Lung (tissue), 12 donors: ENCODE measurements around the gene APBB1. TPM values are rescaled to one million over a fixed set of nuclear protein-coding genes. Genes with fewer than 3 reads are reported as not detected.
A peak's percentile ranks its signal among the peaks of the same experiment; 100 is the strongest.

ENCODE experiments used
- ATAC-seq: fragments of 200-7000 bp; cut with Tn5 transposase; one replicate; pipeline ENCODE4 v1.9.1; 2020; ENCODE audit warnings: moderate number of reproducible peaks; ENCODE audit not compliant: insufficient read depth, low FRiP score
- DNase-seq, 3 donors: peaks; one replicate each; pipeline ENCODE4 v3.0.0-alpha.2; 2013 to 2017
- H3K27ac ChIP-seq, 2 donors: one replicate each; pipeline ENCODE4 v1.5.1; 2013; ENCODE audit warnings: mild to moderate bottlenecking in 2 of 2, moderate library complexity in 2 of 2, control low read depth in 1 of 2, inconsistent platforms in 1 of 2, low read depth in 1 of 2, low read length in 1 of 2
- H3K27me3 ChIP-seq, 3 donors: one replicate each; pipeline ENCODE4 v1.5.1; 2013; ENCODE audit warnings: low read length in 2 of 3; ENCODE audit not compliant: control insufficient read depth in 3 of 3, insufficient read depth in 3 of 3
- H3K36me3 ChIP-seq, 4 donors: one replicate each; pipeline ENCODE4 v1.5.1; 2013; ENCODE audit warnings: low read length in 4 of 4, mild to moderate bottlenecking in 1 of 4, moderate library complexity in 1 of 4; ENCODE audit not compliant: control insufficient read depth in 4 of 4, insufficient read depth in 4 of 4
- H3K4me1 ChIP-seq, 5 donors: one replicate each; pipeline ENCODE4 v1.5.1; 2013; ENCODE audit warnings: low read length in 5 of 5, mild to moderate bottlenecking in 2 of 5, moderate library complexity in 1 of 5; ENCODE audit not compliant: control insufficient read depth in 5 of 5, insufficient read depth in 5 of 5
- H3K4me3 ChIP-seq: one replicate; pipeline ENCODE4 v1.5.1; 2013; ENCODE audit warnings: mild to moderate bottlenecking, control low read depth, moderate library complexity
- H3K9ac ChIP-seq, 2 donors: one replicate each; pipeline ENCODE4 v1.5.1; 2013; ENCODE audit warnings: low read length in 2 of 2, control low read depth in 1 of 2; ENCODE audit not compliant: insufficient read depth in 1 of 2
- H3K9me3 ChIP-seq, 4 donors: one replicate each; pipeline ENCODE4 v1.5.1; 2013; ENCODE audit warnings: low read length in 3 of 4, mild to moderate bottlenecking in 1 of 4, moderate library complexity in 1 of 4; ENCODE audit not compliant: control insufficient read depth in 4 of 4, insufficient read depth in 3 of 4
- WGBS, 2 donors: extraction: QIAGEN DNeasy Blood & Tissue Kit; methylation state at CpG; one replicate each; pipeline ENCODE4 v1.1.7; 2013; 5-methylcytosine and 5-hydroxymethylcytosine counted together
- polyA plus RNA-seq, 2 donors: library from polyadenylated mRNA; stranded (reverse); fragments of 200-250 nt; gene quantifications; one replicate each; pipeline ENCODE4 v1.2.1, GENCODE V29; 2013
- total RNA-seq, 2 donors: library from RNA; depleted of rRNA in 1 of 2; stranded (reverse); fragments of >200 nt in 1 of 2; gene quantifications; one replicate each; pipeline ENCODE4 v1.2.1, GENCODE V29; 2014 to 2021
- TF ChIP-seq, protein P1 (sequence below): IDR thresholded peaks from 2 replicates; pipeline ENCODE4 v1.5.1; 2012; ENCODE audit warnings: mild to moderate bottlenecking; ENCODE audit errors: control extremely low read depth, extremely low read depth
- donor health status: control.
- donor health status: control.
- donor health status: Bipolar disorder and iron deficiency.
- donor health status: healthy.
- donor health status: DM: yes; HTN: yes; CAD: no.

The APBB1 gene
- total and polyA plus RNA-seq, 4 donors, result 18.8 to 42.0 (median 30.6) TPM

- TF ChIP-seq, protein P1, sequence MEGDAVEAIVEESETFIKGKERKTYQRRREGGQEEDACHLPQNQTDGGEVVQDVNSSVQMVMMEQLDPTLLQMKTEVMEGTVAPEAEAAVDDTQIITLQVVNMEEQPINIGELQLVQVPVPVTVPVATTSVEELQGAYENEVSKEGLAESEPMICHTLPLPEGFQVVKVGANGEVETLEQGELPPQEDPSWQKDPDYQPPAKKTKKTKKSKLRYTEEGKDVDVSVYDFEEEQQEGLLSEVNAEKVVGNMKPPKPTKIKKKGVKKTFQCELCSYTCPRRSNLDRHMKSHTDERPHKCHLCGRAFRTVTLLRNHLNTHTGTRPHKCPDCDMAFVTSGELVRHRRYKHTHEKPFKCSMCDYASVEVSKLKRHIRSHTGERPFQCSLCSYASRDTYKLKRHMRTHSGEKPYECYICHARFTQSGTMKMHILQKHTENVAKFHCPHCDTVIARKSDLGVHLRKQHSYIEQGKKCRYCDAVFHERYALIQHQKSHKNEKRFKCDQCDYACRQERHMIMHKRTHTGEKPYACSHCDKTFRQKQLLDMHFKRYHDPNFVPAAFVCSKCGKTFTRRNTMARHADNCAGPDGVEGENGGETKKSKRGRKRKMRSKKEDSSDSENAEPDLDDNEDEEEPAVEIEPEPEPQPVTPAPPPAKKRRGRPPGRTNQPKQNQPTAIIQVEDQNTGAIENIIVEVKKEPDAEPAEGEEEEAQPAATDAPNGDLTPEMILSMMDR, result no peak
- ATAC-seq (no peak), DNase-seq (no peak)
- Histone ChIP-seq H3K27ac (no peak overlapping the region), H3K4me1 (peaks cover 0 to 12% (median 8%) of the 10 kb centered on the region in 5 donors), H3K27me3 (no peaks in the 10 kb centered on the region), H3K9ac (no peak overlapping the region), H3K36me3 (peaks cover 5 to 17% (median 11%) of the 10 kb centered on the region in 4 donors), H3K9me3 (no peaks in the 10 kb centered on the region), H3K4me3 (no peak overlapping the region)
- 96% methylated on average over 14 to 15 of the region's 15 CpGs for WGBS, 2 donors
These were observed 18.2 kb downstream of the APBB1 start for GRCh38 chr11:6400431-6401345.

DNA sequence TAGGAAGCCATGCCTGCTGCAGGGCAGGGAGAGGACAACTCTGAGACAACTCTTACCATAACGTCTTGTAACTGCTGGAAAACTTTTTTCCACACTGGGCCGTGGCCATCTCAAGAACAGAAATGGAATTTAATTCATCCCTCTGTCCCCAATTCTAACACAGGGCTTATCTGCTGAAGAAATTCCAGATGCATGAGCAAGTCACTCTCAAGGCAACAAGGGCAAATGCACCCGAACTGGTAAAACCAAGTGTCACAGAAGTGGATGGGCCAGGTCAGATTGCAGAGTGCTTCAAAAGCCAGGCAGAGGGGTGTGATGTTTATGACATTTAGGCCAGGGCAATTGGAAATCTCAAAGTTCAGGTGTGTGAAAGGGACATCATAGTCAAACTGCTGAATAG, 21.3 kb downstream of the APBB1 start:
- no peaks in the 10 kb centered on the region for H3K27me3 ChIP-seq
- 54 to 70% methylated on average over 3 of the region's 3 CpGs for WGBS, 2 donors
- TF ChIP-seq, protein P1, result no peak
- H3K4me1 ChIP-seq, result peaks cover 0 to 12% (median 8%) of the 10 kb centered on the region in 5 donors
- peak; percentile 23 for ATAC-seq
- peak overlapping the region in 1 of 2 donors; percentile 44 for H3K27ac ChIP-seq
- no peak overlapping the region for H3K4me3 ChIP-seq
- no peak overlapping the region for H3K9ac ChIP-seq
- DNase-seq, result no peak
- peaks cover 0 to 28% (median 12%) of the 10 kb centered on the region in 4 donors for H3K36me3 ChIP-seq
- no peaks in the 10 kb centered on the region for H3K9me3 ChIP-seq

GRCh38 chr11:6397156-6397555, 21.7 kb downstream of the APBB1 start:
- Histone ChIP-seq H3K4me3 (no peak overlapping the region), H3K27ac (peak overlapping the region in 1 of 2 donors; percentile 44), H3K9ac (no peak overlapping the region), H3K27me3 (no peaks in the 10 kb centered on the region), H3K4me1 (peaks cover 0 to 12% (median 8%) of the 10 kb centered on the region in 5 donors), H3K36me3 (peaks cover 0 to 25% (median 12%) of the 10 kb centered on the region in 4 donors), H3K9me3 (no peaks in the 10 kb centered on the region)
- no peak for ATAC-seq
- TF ChIP-seq, protein P1, result no peak
- WGBS, 2 donors, result 57 to 76% methylated on average over 1 of the region's 1 CpG
- peak in 2 of 3 donors; percentile 61 to 67 for DNase-seq
